K562 treated with DMSO at 1 percent for 24 hours (cell line): ENCODE data around the gene FZR1. TPM values are rescaled to one million over a fixed set of nuclear protein-coding genes. Genes with fewer than 3 reads are reported as not detected.

Experiments
- total RNA-seq: library from RNA; unstranded; fragments of 300-600 nt; gene quantifications from 2 replicates; pipeline ENCODE4 v1.2.3, GENCODE V29; 2022; ENCODE audit warnings: low read depth; ENCODE audit not compliant: insufficient read depth

Gene FZR1
- total RNA-seq: 46.7 and 49.0 TPM in 2 replicates

GRCh38 chr19:3505598-3506383 is at the start of gene FZR1:
Gene FZR1, plus strand, starts transcription at chr19:3506311. Its CDS starts 16,679 bp downstream, at chr19:3522990.

DNA sequence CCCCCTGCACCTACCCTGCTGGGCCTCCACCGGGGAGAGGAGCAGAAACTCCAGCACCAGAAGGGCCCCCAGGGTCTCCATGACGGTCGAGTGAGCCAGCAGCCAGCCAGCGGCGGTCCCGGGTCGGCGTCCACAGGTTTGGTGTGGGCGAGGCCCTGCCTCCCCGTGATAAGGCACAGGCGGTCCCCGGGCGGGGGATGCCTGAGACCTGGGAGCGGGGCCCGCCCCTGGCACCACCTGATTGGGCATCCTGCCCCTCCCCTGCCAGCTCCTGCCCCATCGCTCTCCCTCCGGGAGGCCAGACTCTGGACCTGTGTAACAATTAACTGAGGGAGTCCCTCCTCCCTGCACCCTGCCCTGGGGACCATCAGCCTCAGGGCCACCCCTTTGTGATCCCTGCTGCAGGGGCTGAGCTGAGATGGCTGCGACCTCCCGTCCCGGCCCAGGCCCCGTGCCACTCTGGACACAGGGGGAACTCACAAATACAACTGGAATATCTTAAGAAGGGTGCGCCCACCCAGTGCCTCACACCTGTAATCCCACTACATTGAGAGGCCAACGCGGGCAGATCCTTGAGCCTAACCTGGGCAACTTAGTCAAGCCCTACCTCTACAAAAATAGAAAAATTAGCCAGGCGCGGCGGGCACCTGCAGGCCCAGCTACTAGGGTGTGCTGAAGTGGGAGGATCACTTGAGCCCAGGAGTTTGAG is 25.6 kb upstream of the FZR1 start, which contains the start of gene SMIM24:
Gene SMIM24, minus strand, starts transcription at position 143 of the 709 bp plus-strand sequence. Its CDS starts 62 bp downstream, at position 81.

GRCh38 chr19:3483226-3483628 is 22.9 kb upstream of the FZR1 start, which contains the start of gene SMIM44:
Gene SMIM44, minus strand, starts transcription at chr19:3483441. Its CDS starts 38 bp downstream, at chr19:3483403.

DNA sequence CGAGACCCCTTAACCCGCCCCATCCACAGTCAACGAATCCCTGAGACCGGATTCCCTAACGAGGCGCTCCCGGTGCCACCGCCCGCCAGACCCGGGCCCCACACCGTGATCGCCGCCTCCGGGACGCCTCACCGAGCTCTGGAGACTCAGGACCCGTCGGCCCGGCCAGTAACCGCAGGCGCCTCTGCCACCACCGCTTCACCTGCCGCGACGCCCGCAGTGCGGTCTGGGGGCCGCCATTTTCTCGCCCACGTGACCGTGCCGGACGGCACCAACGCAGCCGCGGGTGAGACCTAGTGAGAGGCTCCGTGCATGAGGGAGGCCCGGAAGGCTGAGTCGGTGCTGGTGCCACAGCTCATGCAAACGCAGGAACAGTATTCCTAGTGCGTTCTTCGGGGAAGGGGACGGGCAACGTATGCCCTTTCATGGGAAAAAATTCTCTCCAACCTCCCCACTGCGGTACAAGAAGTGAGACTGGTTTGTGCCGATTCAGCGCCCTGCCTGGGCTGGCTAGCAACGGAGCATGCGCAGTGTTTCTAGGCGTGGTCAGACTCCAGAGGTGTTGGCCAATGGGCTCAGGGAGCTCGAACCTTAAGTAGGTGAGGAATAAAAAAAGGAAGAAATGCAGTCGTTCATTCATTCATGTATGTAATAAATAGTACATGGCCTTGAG is 5.5 kb upstream of the FZR1 start, which contains the start of gene DOHH:
Gene DOHH, minus strand, starts transcription at position 246 of the 673 bp plus-strand sequence. CDS start 3,860 bp downstream, outside the sequence.

GRCh38 chr19:3538965-3539755 is 33.0 kb downstream of the FZR1 start, which contains the start of gene TEKTIP1:
Gene TEKTIP1, plus strand, starts transcription at chr19:3539174. Its CDS starts 4 bp downstream, at chr19:3539178.

GRCh38 chr19:3557461-3558248 is 51.5 kb downstream of the FZR1 start, which contains the start of gene MFSD12:
Gene MFSD12, minus strand, starts transcription at chr19:3557586. Its CDS starts 183 bp downstream, at chr19:3557403.

DNA sequence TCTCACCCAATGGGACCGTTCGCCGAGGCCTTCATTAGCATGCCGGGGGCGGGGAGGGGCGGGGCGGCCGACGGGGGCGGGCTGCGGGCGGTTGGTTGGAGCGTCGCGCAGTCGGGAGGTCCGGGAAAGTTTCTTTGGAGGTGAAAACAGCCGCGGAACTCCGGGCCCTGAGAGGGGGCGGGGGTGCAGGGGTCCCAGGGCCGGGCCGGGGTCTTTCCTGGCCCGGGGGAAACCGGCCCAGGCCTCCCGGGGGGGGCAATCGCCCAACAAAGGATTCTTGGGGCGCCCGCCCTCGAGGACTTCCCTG is 66.7 kb downstream of the FZR1 start, which contains the start of gene HMG20B:
Gene HMG20B, plus strand, starts transcription at position 90 of the 307 bp plus-strand sequence. CDS start 366 bp downstream, outside the sequence.

DNA sequence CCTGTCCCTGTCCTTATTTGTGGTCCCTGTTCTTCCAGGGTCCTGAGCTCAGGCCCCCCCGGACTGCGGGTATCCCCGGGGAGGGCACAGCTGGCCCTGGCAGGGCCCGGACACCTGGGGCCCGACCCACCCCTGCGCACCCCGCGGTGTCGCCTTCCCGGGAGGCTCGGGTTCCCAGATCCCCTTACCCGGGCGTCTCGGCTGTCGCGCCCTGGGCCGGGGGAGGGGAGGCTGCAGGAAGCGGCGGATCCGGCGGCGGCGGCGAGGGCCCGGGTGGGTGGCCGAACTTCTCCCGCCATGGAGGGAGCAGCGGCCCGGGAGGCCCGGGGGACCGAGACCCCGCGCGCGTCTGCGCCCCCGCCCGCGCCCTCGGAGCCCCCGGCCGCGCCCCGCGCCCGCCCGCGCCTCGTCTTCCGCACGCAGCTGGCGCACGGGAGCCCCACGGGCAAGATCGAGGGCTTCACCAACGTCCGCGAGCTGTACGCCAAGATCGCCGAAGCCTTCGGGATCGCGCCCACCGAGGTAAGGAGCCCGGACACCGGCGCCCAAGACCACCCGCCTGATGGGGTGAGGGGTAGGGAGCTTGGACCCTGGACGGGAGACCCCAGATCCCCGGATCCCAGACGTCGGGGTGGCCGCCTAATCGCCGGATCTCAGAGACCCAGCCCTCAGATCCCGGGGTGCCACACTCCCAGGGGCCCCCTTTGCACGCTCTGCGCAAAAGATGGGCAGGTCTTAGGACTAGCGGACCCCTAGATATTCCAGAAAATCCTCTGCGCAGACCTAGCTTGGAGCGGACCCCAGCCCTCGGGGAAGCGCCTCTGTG is 79.4 kb downstream of the FZR1 start, which contains the start of gene GIPC3:
Gene GIPC3, plus strand, starts transcription at position 178 of the 826 bp plus-strand sequence. Its CDS starts 120 bp downstream, at position 298.

Other genes with a start within 250 kb of the FZR1 start
- 33.9 and 36.4 TPM in 2 replicates for gene NFIC, start 139.7 kb upstream of the FZR1 start, total RNA-seq
- 0.61 and 1.8 TPM in 2 replicates for gene SMIM24, start 25.8 kb upstream of the FZR1 start, total RNA-seq
- not detected in 2 replicates for gene SMIM44, start 22.9 kb upstream of the FZR1 start, total RNA-seq
- gene DOHH, start 5.6 kb upstream of the FZR1 start, total RNA-seq: 38.3 and 39.5 TPM in 2 replicates
- gene TEKTIP1, start 32.9 kb downstream of the FZR1 start, total RNA-seq: not detected in 2 replicates
- gene MFSD12, start 51.3 kb downstream of the FZR1 start, total RNA-seq: 162 and 181 TPM in 2 replicates
- gene HMG20B, start 66.6 kb downstream of the FZR1 start, total RNA-seq: 267 and 277 TPM in 2 replicates
- 2.8 and 3.8 TPM in 2 replicates for gene GIPC3, start 79.2 kb downstream of the FZR1 start, total RNA-seq
- 22.2 and 25.4 TPM in 2 replicates for gene TBXA2R, start 100.6 kb downstream of the FZR1 start, total RNA-seq
- gene CACTIN, start 120.5 kb downstream of the FZR1 start, total RNA-seq: 44.0 and 47.1 TPM in 2 replicates
- gene PIP5K1C, start 194.2 kb downstream of the FZR1 start, total RNA-seq: 41.6 and 42.5 TPM in 2 replicates
- 6.8 and 7.5 TPM in 2 replicates for gene TJP3, start 202.1 kb downstream of the FZR1 start, total RNA-seq